IMR-90 (cell line): ENCODE measurements around the gene VSX2. TPM values are rescaled to one million over a fixed set of nuclear protein-coding genes. Genes with fewer than 3 reads are reported as not detected.
A peak's percentile ranks its signal among the peaks of the same experiment; 100 is the strongest.

ENCODE experiments used
- ATAC-seq: fragments of 200-7000 bp; cut with Tn5 transposase; 2 replicates; pipeline ENCODE4 v1.9.1; 2020; ENCODE audit warnings: low read depth, mild to moderate bottlenecking, moderate library complexity
- BruUV-seq: library from RNA; stranded (reverse); fragments of 400-500 nt; replicated peaks from 2 replicates; lab custom pipeline; 2021; lab: Mats Ljungman, UMichigan
- CTCF ChIA-PET: fragments of 300-600 bp; formaldehyde crosslinking; extraction: SDS; loops from one replicate; lab custom pipeline; 2021; ENCODE audit warnings: antibody characterized with exemption; lab: Yijun Ruan, JAX
- POLR2A ChIA-PET: fragments of 300-600 bp; sonication (Branson Sonifier 250); formaldehyde crosslinking; loops from one replicate; lab custom pipeline; 2022; ENCODE audit warnings: antibody characterized with exemption; ENCODE audit not compliant: unreplicated experiment; lab: Charles Lee
- DNase-seq: peaks from one replicate; pipeline ENCODE4 v3.0.0; 2013
- H2AFZ ChIP-seq: replicated peaks from 2 replicates; pipeline ENCODE3; 2013; ENCODE audit warnings: low read length, mild to moderate bottlenecking; ENCODE audit not compliant: poor library complexity
- H2AK5ac ChIP-seq: 2 replicates; pipeline ENCODE4 v1.6.1; 2013; ENCODE audit warnings: low read depth, low read length, inconsistent platforms
- H2AK9ac ChIP-seq: replicated peaks from 2 replicates; pipeline ENCODE3; 2013; ENCODE audit warnings: mild to moderate bottlenecking, low read depth, low read length, moderate library complexity; ENCODE audit not compliant: poor library complexity
- H2BK120ac ChIP-seq: 2 replicates; pipeline ENCODE4 v1.6.1; 2013; ENCODE audit warnings: low read depth, low read length, inconsistent platforms
- H2BK15ac ChIP-seq: 3 replicates; pipeline ENCODE4 v1.6.1; 2013; ENCODE audit warnings: low read depth, low read length, inconsistent platforms
- H2BK20ac ChIP-seq: 2 replicates; pipeline ENCODE4 v1.6.1; 2013; ENCODE audit warnings: low read depth, mild to moderate bottlenecking, inconsistent platforms, low read length, moderate library complexity
- H2BK5ac ChIP-seq: 2 replicates; pipeline ENCODE4 v1.6.1; 2013; ENCODE audit warnings: mild to moderate bottlenecking, low read depth, low read length, inconsistent platforms; ENCODE audit not compliant: poor library complexity, severe bottlenecking
- H3K14ac ChIP-seq: replicated peaks from 2 replicates; pipeline ENCODE4 v1.6.1; 2013; ENCODE audit warnings: low read depth, low read length, inconsistent platforms
- H3K18ac ChIP-seq: 2 replicates; pipeline ENCODE4 v1.6.1; 2013; ENCODE audit warnings: low read depth, low read length, control low read depth
- H3K23ac ChIP-seq: 2 replicates; pipeline ENCODE4 v1.6.1; 2013; ENCODE audit warnings: low read depth, low read length, inconsistent platforms
- H3K27ac ChIP-seq: 2 replicates; pipeline ENCODE4 v1.5.1; 2013; ENCODE audit warnings: mild to moderate bottlenecking, control low read depth, low read length; ENCODE audit not compliant: insufficient read depth
- H3K27me3 ChIP-seq: 2 replicates; pipeline ENCODE4 v1.6.1; 2013; ENCODE audit warnings: low read length; ENCODE audit not compliant: control insufficient read depth, insufficient read depth
- H3K36me3 ChIP-seq: 2 replicates; pipeline ENCODE4 v1.6.1; 2013; ENCODE audit warnings: low read length, mixed read lengths; ENCODE audit not compliant: control insufficient read depth, insufficient read depth
- H3K4ac ChIP-seq: 2 replicates; pipeline ENCODE4 v1.6.1; 2013; ENCODE audit warnings: low read depth, low read length, inconsistent platforms
- H3K4me1 ChIP-seq: 2 replicates; pipeline ENCODE4 v1.6.1; 2013; ENCODE audit warnings: low read length, mixed read lengths; ENCODE audit not compliant: control insufficient read depth, insufficient read depth
- H3K4me2 ChIP-seq: 2 replicates; pipeline ENCODE4 v1.6.1; 2013; ENCODE audit warnings: low read depth, mild to moderate bottlenecking, control low read depth, low read length, moderate library complexity
- H3K4me3 ChIP-seq: 2 replicates; pipeline ENCODE4 v1.5.1; 2013; ENCODE audit warnings: low read depth, mild to moderate bottlenecking, control low read depth, low read length, moderate library complexity; ENCODE audit not compliant: insufficient read depth
- H3K56ac ChIP-seq: 2 replicates; pipeline ENCODE4 v1.6.1; 2013; ENCODE audit warnings: low read length, inconsistent platforms; ENCODE audit not compliant: insufficient read depth; ENCODE audit errors: extremely low read depth
- H3K79me1 ChIP-seq, 2 experiments: 2 replicates each; pipeline ENCODE4 v1.6.1; 2013; ENCODE audit warnings: low read length in 2 of 2, inconsistent platforms in 1 of 2, low read depth in 1 of 2
- H3K9ac ChIP-seq: 2 replicates; pipeline ENCODE4 v1.6.1; 2013; ENCODE audit warnings: low read depth, low read length, control low read depth
- H3K9me1 ChIP-seq: 2 replicates; pipeline ENCODE4 v1.6.1; 2013; ENCODE audit warnings: low read length, inconsistent platforms; ENCODE audit not compliant: insufficient read depth
- H3K9me3 ChIP-seq: 2 replicates; pipeline ENCODE4 v1.6.1; 2013; ENCODE audit warnings: low read length; ENCODE audit not compliant: control insufficient read depth, insufficient read depth
- H4K20me1 ChIP-seq: 2 replicates; pipeline ENCODE4 v1.6.1; 2013; ENCODE audit warnings: low read length, inconsistent platforms; ENCODE audit not compliant: insufficient read depth
- H4K5ac ChIP-seq: 2 replicates; pipeline ENCODE4 v1.6.1; 2013; ENCODE audit warnings: mild to moderate bottlenecking, low read depth, low read length, control low read depth
- H4K8ac ChIP-seq, 2 experiments: 2 replicates each; pipeline ENCODE4 v1.6.1; 2013; ENCODE audit warnings: low read depth in 2 of 2, low read length in 2 of 2, control low read depth in 1 of 2, inconsistent platforms in 1 of 2
- H4K91ac ChIP-seq: 2 replicates; pipeline ENCODE4 v1.6.1; 2013; ENCODE audit warnings: low read depth, low read length, inconsistent platforms; ENCODE audit not compliant: insufficient read depth
- CHD1 ChIP-seq: IDR thresholded peaks from 2 replicates; pipeline ENCODE4 v1.6.1; 2012; ENCODE audit warnings: low read depth, low read length, improper control_type of control experiment
- FOS ChIP-seq: fragments of 150-350 bp; IDR thresholded peaks from 2 replicates; pipeline ENCODE4 v1.6.1; 2016; ENCODE audit warnings: low read depth, low read length
- RAD21 ChIP-seq: IDR thresholded peaks from 2 replicates; pipeline ENCODE4 v1.6.1; 2012; ENCODE audit warnings: low read length, improper control_type of control experiment
- WGBS, 2 experiments: methylation state at CpG; one replicate each; pipeline versions ENCODE4 v1.1.5 to v1.1.7; 2013; ENCODE audit warnings: missing lambda C conversion rate in 2 of 2; ENCODE audit not compliant: insufficient read length in 1 of 2; ENCODE audit errors: extremely low coverage in 2 of 2; 5-methylcytosine and 5-hydroxymethylcytosine counted together
- dilution Hi-C: fragments of 300-500 bp; cut with HindIII; formaldehyde crosslinking; loops from one replicate; pipeline ENCODE4 v1.14.3; 2018; ENCODE audit warnings: low sequenced_read_pairs; ENCODE audit not compliant: unreplicated experiment
- in situ Hi-C: fragments of 300-500 bp; cut with MboI; formaldehyde crosslinking; loops from 3 replicates; pipeline ENCODE4 v1.14.3; 2019; ENCODE audit warnings: low sequenced_read_pairs, inconsistent platforms, mixed read lengths
- intact Hi-C: fragments of 100-400 bp; cut with micrococcal nuclease; formaldehyde crosslinking; loops from 2 replicates; pipeline ENCODE4 v1.10.0; 2022
- polyA plus RNA-seq, 3 experiments: library from polyadenylated mRNA; depleted of rRNA; stranded (reverse); fragments of >200 nt; gene quantifications; 2 replicates each; pipeline ENCODE4 v1.2.3, GENCODE V29; 2012; ENCODE audit warnings: low replicate concordance in 1 of 3
- total RNA-seq: library from RNA; depleted of rRNA; stranded (reverse); fragments of >200 nt; gene quantifications from 2 replicates; pipeline ENCODE4 v1.2.3, GENCODE V29; 2012

Gene VSX2
- total and polyA plus RNA-seq, 2 of the 4 experiments (the other 2 are of a cell fraction) = not detected

DNA sequence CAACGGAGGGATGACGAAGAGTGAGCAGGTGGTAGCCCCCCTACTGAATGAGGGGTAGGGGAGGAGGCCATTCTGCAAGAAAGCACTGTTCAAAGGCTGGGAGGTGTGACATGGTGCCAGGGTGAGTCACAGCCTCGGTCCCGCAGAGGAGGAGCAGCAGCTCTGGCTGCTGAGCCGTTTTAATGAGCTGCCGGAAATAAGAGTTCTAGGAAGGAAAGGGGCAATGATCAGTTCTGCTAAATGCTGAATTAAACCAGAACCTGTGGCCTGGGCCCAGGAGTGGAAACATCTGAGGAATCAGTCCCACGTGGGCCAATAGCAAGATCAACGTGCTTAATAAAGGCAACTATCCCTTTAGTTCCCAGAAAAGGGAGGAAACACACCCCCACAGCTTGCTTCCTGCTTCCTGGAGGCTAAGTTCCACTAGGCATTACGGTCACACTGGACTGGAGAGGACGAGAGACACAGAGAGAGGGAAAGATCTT is 59.9 kb downstream of the VSX2 start:
- WGBS, 2 experiments = 60% methylated on average over 4 of the region's 10 CpGs; no CpG with 5 or more reads in 1 of the 2 experiments
- in situ Hi-C loops (no loop called here), intact Hi-C loops (no loop called here), dilution Hi-C loops (no loop called here)
- no TSS peak for BruUV-seq
- Histone ChIP-seq H3K14ac (0 out of 2 replicates have a peak overlapping the region, but pooled peaks have one; percentile 3), H4K8ac (no peak overlapping the region), H2BK15ac (no peak overlapping the region), H3K9me1 (0 out of 2 replicates have a peak, but pooled peaks cover 3% of the 10 kb centered on the region), H3K4me3 (no peak overlapping the region), H3K4me1 (peaks cover 3% of the 10 kb centered on the region), H3K56ac (no peak overlapping the region), H4K5ac (no peak overlapping the region), H3K9me3 (no peaks in the 10 kb centered on the region), H3K36me3 (peaks cover 31% of the 10 kb centered on the region), H3K23ac (no peak overlapping the region), H3K27me3 (no peaks in the 10 kb centered on the region), H2AK5ac (peak overlapping the region; percentile 31; the same call in 1 of the 2 replicates), H2BK5ac (no peak overlapping the region), H4K91ac (no peak overlapping the region), H2BK20ac (no peak overlapping the region), H2AK9ac (peak overlapping the region; percentile 1), H3K9ac (no peak overlapping the region), H2BK120ac (no peak overlapping the region), H3K27ac (no peak overlapping the region), H3K18ac (no peak overlapping the region), H3K79me1 (peaks cover 13 to 68% of the 10 kb centered on the region in 2 experiments), H4K20me1 (peaks cover 15% of the 10 kb centered on the region; the same call in 1 of the 2 replicates), H2AFZ (peak overlapping the region; percentile 74), H3K4ac (no peak overlapping the region), H3K4me2 (no peak overlapping the region; the same call in 1 of the 2 replicates)
- ATAC-seq (no peak), DNase-seq (peak; percentile 34)
- TF ChIP-seq FOS (0 out of 2 replicates have a peak, but pooled peaks have one; percentile 12), CHD1 (no peak), RAD21 (no peak)
- ChIA-PET CTCF (no interaction called here), POLR2A (interaction anchor here (0.6 kb wide), 1 partner anchor 11 kb away, joined by 11 read pairs; no protein-coding TSS in a partner anchor)
